WERI-Rb-1 (cell line): Measurements from ENCODE around the gene NPIPA5.
"Not testable (repeated sequence)": the region's sequence is repeated elsewhere in the genome, so short reads cannot be mapped to it uniquely, and the experiment has no call there.

Experiments used
- DNase-seq: peaks from one replicate; pipeline ENCODE4 v3.0.0-alpha.2; 2020
- H3K27ac ChIP-seq: fragments of 250-450 bp; sonication (Bioruptor Pico); 2 replicates; pipeline ENCODE4 v1.5.1; 2020; ENCODE audit warnings: mild to moderate bottlenecking, moderate library complexity
- H3K27me3 ChIP-seq: fragments of 250-450 bp; sonication (Bioruptor Pico); 2 replicates; pipeline ENCODE4 v1.5.1; 2021; ENCODE audit warnings: mild to moderate bottlenecking, low read depth, moderate library complexity; ENCODE audit not compliant: insufficient read depth, severe bottlenecking
- H3K36me3 ChIP-seq: fragments of 250-450 bp; sonication (Bioruptor Pico); 2 replicates; pipeline ENCODE4 v1.5.1; 2020; ENCODE audit warnings: mild to moderate bottlenecking, moderate library complexity
- H3K4me3 ChIP-seq: 2 replicates; pipeline ENCODE4 v1.5.1; 2011; ENCODE audit warnings: low read depth, mild to moderate bottlenecking, control low read depth, low read length
- H3K9me3 ChIP-seq: fragments of 250-450 bp; sonication (Bioruptor Pico); 2 replicates; pipeline ENCODE4 v1.5.1; 2021; ENCODE audit warnings: mild to moderate bottlenecking, moderate library complexity; ENCODE audit not compliant: severe bottlenecking

Gene NPIPA5

GRCh38 chr16:15314562-15314961 is 63.5 kb downstream of the NPIPA5 start:
- not testable (repeated sequence) for H3K4me3 ChIP-seq, H3K9me3 ChIP-seq, DNase-seq, H3K27me3 ChIP-seq, H3K36me3 ChIP-seq, H3K27ac ChIP-seq
